ENCODE results near the gene TMEM131.
"Not testable (repeated sequence)": the region's sequence is repeated elsewhere in the genome, so short reads cannot be mapped to it uniquely, and the experiment has no call there.

The TMEM131 gene

GRCh38 chr2:97965116-97965515, 30.6 kb downstream of the TMEM131 start:
- DNase-seq (ENCODE audit: extremely low read depth, low read depth), result no peak
- no peak for TF ChIP-seq CTCF (IDR thresholded peaks at IDR 0.05; ENCODE audit: low read depth, low read length)

- no peak for TF ChIP-seq CTCF (IDR thresholded peaks at IDR 0.05; ENCODE audit: low read depth, low read length)
- no peak for DNase-seq (ENCODE audit: extremely low read depth, low read depth)
Measured at GRCh38 chr2:97963880-97964279, 31.9 kb downstream of the TMEM131 start.

DNA sequence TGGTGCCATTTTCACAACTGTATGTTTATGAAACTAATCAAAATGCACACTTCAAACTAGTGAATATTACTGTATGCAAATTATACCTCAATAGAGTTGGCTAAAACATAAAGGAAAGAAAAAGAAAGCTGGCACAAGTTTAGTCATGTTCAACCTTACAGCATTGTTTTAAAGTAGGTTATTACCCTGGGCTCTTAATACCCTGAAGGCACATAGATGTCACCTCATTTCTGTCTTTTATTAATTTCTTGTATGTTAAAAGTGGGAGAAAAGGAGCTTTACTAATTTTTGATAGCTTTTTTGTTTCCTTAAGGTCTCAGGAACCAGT, 32.7 kb downstream of the TMEM131 start:
- TF ChIP-seq CTCF (IDR thresholded peaks at IDR 0.05; ENCODE audit: low read depth, low read length), result no peak
- no peak for DNase-seq (ENCODE audit: extremely low read depth, low read depth)

GRCh38 chr2:97961534-97961933, 34.2 kb downstream of the TMEM131 start:
- TF ChIP-seq CTCF (IDR thresholded peaks at IDR 0.05; ENCODE audit: low read depth, low read length), result no peak
- DNase-seq (ENCODE audit: extremely low read depth, low read depth), result no peak

GRCh38 chr2:97958184-97958583, 37.6 kb downstream of the TMEM131 start:
- no peak for DNase-seq (ENCODE audit: extremely low read depth, low read depth)
- no peak for TF ChIP-seq CTCF (IDR thresholded peaks at IDR 0.05; ENCODE audit: low read depth, low read length)

- DNase-seq (ENCODE audit: extremely low read depth, low read depth), result no peak
- TF ChIP-seq CTCF (IDR thresholded peaks at IDR 0.05; ENCODE audit: low read depth, low read length), result no peak
Measured at GRCh38 chr2:97957432-97958183, 38.1 kb downstream of the TMEM131 start.

DNA sequence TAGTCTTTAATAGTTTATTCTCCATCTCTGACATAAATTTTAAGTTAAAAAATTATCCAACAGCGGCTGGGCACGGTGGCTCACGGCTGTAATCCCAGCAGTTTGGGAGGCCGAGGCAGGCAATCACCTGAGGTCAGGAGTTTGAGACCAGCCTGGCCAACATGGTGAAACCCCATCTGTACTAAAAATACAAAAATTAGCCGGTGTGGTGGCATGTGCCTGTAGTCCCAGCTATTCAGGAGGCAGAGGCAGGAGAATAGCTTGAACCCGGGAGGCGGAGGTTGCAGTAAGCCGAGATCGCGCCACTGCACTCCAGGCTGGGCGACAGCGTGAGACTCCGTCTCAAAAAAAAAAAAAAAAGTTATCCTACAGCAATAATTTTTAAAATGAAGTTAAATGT, 39.0 kb downstream of the TMEM131 start:
- not testable (repeated sequence) for DNase-seq (ENCODE audit: extremely low read depth, low read depth)

DNA sequence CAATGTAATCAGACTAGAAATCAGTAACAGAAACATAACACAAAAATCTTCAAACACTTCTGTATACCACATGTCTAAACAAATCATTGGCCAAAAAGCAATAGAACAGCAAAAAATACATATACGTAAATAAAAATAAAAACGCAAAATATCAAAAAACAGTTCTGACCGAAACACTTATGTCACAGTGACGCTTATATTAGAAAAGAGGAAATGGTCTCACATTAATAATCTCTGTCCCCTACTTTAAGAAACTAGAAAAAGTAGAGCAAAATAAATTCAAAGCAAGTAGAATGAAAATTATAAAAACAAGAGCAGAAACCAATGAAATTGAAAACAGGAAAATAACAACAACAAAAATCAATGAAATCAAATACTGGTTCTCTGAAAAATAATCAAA, 41.9 kb downstream of the TMEM131 start:
- DNase-seq (ENCODE audit: extremely low read depth, low read depth), result no peak
- no peak for TF ChIP-seq CTCF (IDR thresholded peaks at IDR 0.05; ENCODE audit: low read depth, low read length)

All from AG09319 (cell line).